ENCODE results near the gene KCNIP1. TPM values are rescaled to one million over a fixed set of nuclear protein-coding genes. Genes with fewer than 3 reads are reported as not detected.

Gene KCNIP1
- not detected in 2 replicates for total RNA-seq

GRCh38 chr5:170503990-170504596 is at the start of gene KCNIP1:
KCNIP1 (plus strand) TSS chr5:170504020.

GRCh38 chr5:170783498-170784247 is 279.9 kb downstream of the KCNIP1 start, which contains the start of gene GABRP:
GABRP (plus strand) TSS chr5:170783725; CDS start chr5:170788616, 4,891 bp downstream.

Other genes starting within 250 kb of the KCNIP1 start
- gene LCP2, start 206.2 kb upstream of the KCNIP1 start, total RNA-seq = not detected in 2 replicates
- gene KCNMB1, start 114.7 kb upstream of the KCNIP1 start, total RNA-seq = 0.05 TPM in 1 of 2 replicates, not detected in the other